HCT116 (cell line): ENCODE measurements around the gene ANXA6. TPM values are rescaled to one million over a fixed set of nuclear protein-coding genes. Genes with fewer than 3 reads are reported as not detected.

Experiments used
- ATAC-seq: fragments of 200-7000 bp; cut with Tn5 transposase; 2 replicates; pipeline ENCODE4 v1.9.1; 2020; ENCODE audit warnings: mild to moderate bottlenecking, moderate library complexity
- BruUV-seq: library from RNA; stranded (reverse); fragments of 400-500 nt; replicated peaks from 2 replicates; lab custom pipeline; 2021; lab: Mats Ljungman, UMichigan
- CTCF ChIA-PET: fragments of 300-600 bp; sonication (Branson Sonifier 250); formaldehyde crosslinking; loops from one replicate; lab custom pipeline; 2021; ENCODE audit warnings: antibody characterized with exemption; lab: Charles Lee
- POLR2A ChIA-PET: fragments of 300-600, 350-600 bp; sonication (Branson Sonifier 250); formaldehyde crosslinking; loops from one replicate; lab custom pipeline; 2021; ENCODE audit warnings: antibody characterized with exemption; lab: Charles Lee
- RAD21 ChIA-PET, 2 experiments: fragments of 300-600 bp; sonication (Branson Sonifier 250); formaldehyde crosslinking; loops; one replicate each; lab custom pipeline; 2023; ENCODE audit warnings: low total read pairs in 2 of 2; ENCODE audit not compliant: uncharacterized antibody in 2 of 2, unreplicated experiment in 2 of 2, low non-redundant PET in 1 of 2; lab: Charles Lee
- DNase-seq: peaks from one replicate; pipeline ENCODE4 v3.0.0-alpha.2; 2010; ENCODE audit warnings: low read depth, low spot score
- H2AFZ ChIP-seq: fragments of 200-600 bp; shearing (Covaris generic), sonication (generic); 2 replicates; pipeline ENCODE4 v1.6.1; 2017; ENCODE audit warnings: low read depth, mixed run types, mixed read lengths, antibody characterized with exemption, low read length; ENCODE audit not compliant: poor library complexity, severe bottlenecking
- H3K27ac ChIP-seq: 2 replicates; pipeline ENCODE4 v1.5.1; 2012; ENCODE audit warnings: low read depth, low read length
- H3K27me3 ChIP-seq: fragments of 200-600 bp; sonication (generic); 2 replicates; pipeline ENCODE4 v1.6.1; 2016; ENCODE audit warnings: mixed run types, low read length, mixed read lengths; ENCODE audit not compliant: insufficient read depth
- H3K36me3 ChIP-seq, 2 experiments: fragments of 200-500 bp in 1 of 2; fragments of 200-600 bp in 1 of 2; sonication (Bioruptor generic) in 1 of 2; sonication (generic) in 1 of 2; 2 replicates each; pipeline versions ENCODE4 v1.5.1 to v1.6.1; 2014 to 2016; ENCODE audit warnings: low read length in 2 of 2, inconsistent platforms in 1 of 2, mixed read lengths in 1 of 2, mixed run types in 1 of 2; ENCODE audit not compliant: insufficient read depth in 2 of 2, control insufficient read depth in 1 of 2
- H3K4me1 ChIP-seq, 2 experiments: fragments of 200-600 bp in 1 of 2; sonication (generic) in 1 of 2; 2 replicates each; pipeline versions ENCODE4 v1.5.1 to v1.6.1; 2012 to 2017; ENCODE audit warnings: low read length in 2 of 2, inconsistent platforms in 1 of 2, mild to moderate bottlenecking in 1 of 2, mixed read lengths in 1 of 2, mixed run types in 1 of 2, moderate library complexity in 1 of 2; ENCODE audit not compliant: insufficient read depth in 2 of 2, control insufficient read depth in 1 of 2
- H3K4me2 ChIP-seq: fragments of 200-600 bp; sonication (generic); 2 replicates; pipeline ENCODE4 v1.6.1; 2017; ENCODE audit warnings: mixed run types, low read length, mixed read lengths
- H3K4me3 ChIP-seq, 2 experiments: fragments of 200-600 bp in 1 of 2; sonication (generic) in 1 of 2; replicated peaks in 1 of 2; 2 replicates each; pipeline ENCODE4 v1.5.1; 2011 to 2016; ENCODE audit warnings: low read length in 2 of 2, control low read depth in 1 of 2, low read depth in 1 of 2, mild to moderate bottlenecking in 1 of 2, mixed read lengths in 1 of 2, mixed run types in 1 of 2
- H3K79me2 ChIP-seq: fragments of 200-600 bp; sonication (generic); 2 replicates; pipeline ENCODE4 v1.6.1; 2017; ENCODE audit warnings: mild to moderate bottlenecking, mixed run types, low read length, moderate library complexity, mixed read lengths; ENCODE audit not compliant: insufficient read depth
- H3K9ac ChIP-seq: fragments of 200-600 bp; sonication (generic); 2 replicates; pipeline ENCODE4 v1.6.1; 2016; ENCODE audit warnings: low read length, mixed read lengths
- H3K9me2 ChIP-seq: fragments of 200-600 bp; sonication (generic), shearing (Covaris generic); 2 replicates; pipeline ENCODE4 v1.6.1; 2017; ENCODE audit warnings: mixed run types, mild to moderate bottlenecking, moderate library complexity; ENCODE audit not compliant: insufficient read depth
- H3K9me3 ChIP-seq, 2 experiments: fragments of 200-500 bp in 1 of 2; fragments of 200-600 bp in 1 of 2; sonication (Bioruptor generic) in 1 of 2; sonication (generic) in 1 of 2; 2 replicates each; pipeline ENCODE4 v1.6.1; 2014 to 2017; ENCODE audit warnings: low read length in 2 of 2, mixed read lengths in 2 of 2, inconsistent platforms in 1 of 2, low read depth in 1 of 2, mild to moderate bottlenecking in 1 of 2, mixed run types in 1 of 2, moderate library complexity in 1 of 2; ENCODE audit not compliant: control insufficient read depth in 1 of 2, insufficient read depth in 1 of 2
- H4K20me1 ChIP-seq: fragments of 200-600 bp; sonication (generic), shearing (Covaris generic); 2 replicates; pipeline ENCODE4 v1.6.1; 2017; ENCODE audit warnings: mixed run types, mild to moderate bottlenecking, moderate library complexity; ENCODE audit not compliant: insufficient read depth
- CEBPB ChIP-seq: IDR thresholded peaks from 2 replicates; pipeline ENCODE4 v1.6.1; 2012; ENCODE audit warnings: low read depth
- ELF1 ChIP-seq: IDR thresholded peaks from 2 replicates; pipeline ENCODE4 v1.6.1; 2012; ENCODE audit warnings: low read depth, borderline replicate concordance
- JUND ChIP-seq: IDR thresholded peaks from 2 replicates; pipeline ENCODE4 v1.6.1; 2012
- POLR2A ChIP-seq: IDR thresholded peaks from 2 replicates; pipeline ENCODE4 v1.7.0; 2011; ENCODE audit warnings: borderline replicate concordance; ENCODE audit not compliant: insufficient read depth, insufficient read length; ENCODE audit errors: extremely low read depth
- POLR2AphosphoS5 ChIP-seq: IDR thresholded peaks from 2 replicates; pipeline ENCODE4 v1.6.1; 2011; ENCODE audit warnings: mild to moderate bottlenecking, low read depth, low read length, moderate library complexity
- SIN3A ChIP-seq: IDR thresholded peaks from 2 replicates; pipeline ENCODE4 v1.6.1; 2012; ENCODE audit warnings: low read depth
- SP1 ChIP-seq: IDR thresholded peaks from 2 replicates; pipeline ENCODE4 v1.6.1; 2012; ENCODE audit warnings: low read depth
- TCF7L2 ChIP-seq: IDR thresholded peaks from 2 replicates; pipeline ENCODE4 v1.7.0; 2011; ENCODE audit warnings: borderline replicate concordance, inconsistent platforms; ENCODE audit not compliant: insufficient read depth, insufficient read length; ENCODE audit errors: extremely low read depth
- ZFX ChIP-seq: fragments of 450-650 bp; IDR thresholded peaks from 2 replicates; pipeline ENCODE4 v1.6.1; 2017
- ZNF274 ChIP-seq: fragments of 200-500 bp; sonication (Bioruptor generic); IDR thresholded peaks from 2 replicates; pipeline ENCODE4 v1.6.1; 2014; ENCODE audit warnings: mild to moderate bottlenecking, low read depth, low read length, inconsistent platforms
- intact Hi-C: fragments of 100-400 bp; cut with micrococcal nuclease; formaldehyde crosslinking; loops from 2 replicates; pipeline ENCODE4 v1.10.0; 2022
- total RNA-seq: library from RNA; stranded (reverse); gene quantifications from one replicate; pipeline ENCODE4 v1.2.1, GENCODE V29; 2021; ENCODE audit not compliant: unreplicated experiment
- TF ChIP-seq, protein P1 (sequence below), 3 experiments: fragments of 200-600 bp in 1 of 3; sonication (generic) in 1 of 3; IDR thresholded peaks in 2 of 3; conservative IDR thresholded peaks in 1 of 3; 2 replicates each; pipeline ENCODE4 v1.5.1; 2012 to 2017; ENCODE audit warnings: low read depth in 2 of 3, low read length in 2 of 3, antibody characterized with exemption in 1 of 3, borderline replicate concordance in 1 of 3, control low read depth in 1 of 3, mild to moderate bottlenecking in 1 of 3, mixed read lengths in 1 of 3, mixed run types in 1 of 3, moderate library complexity in 1 of 3; ENCODE audit not compliant: insufficient read depth in 1 of 3
- TF ChIP-seq, protein P2 (sequence below): IDR thresholded peaks from 2 replicates; pipeline ENCODE4 v1.6.1; 2012

Gene ANXA6
- total RNA-seq, 1 experiment from 2014 or later = 71.9 TPM

DNA sequence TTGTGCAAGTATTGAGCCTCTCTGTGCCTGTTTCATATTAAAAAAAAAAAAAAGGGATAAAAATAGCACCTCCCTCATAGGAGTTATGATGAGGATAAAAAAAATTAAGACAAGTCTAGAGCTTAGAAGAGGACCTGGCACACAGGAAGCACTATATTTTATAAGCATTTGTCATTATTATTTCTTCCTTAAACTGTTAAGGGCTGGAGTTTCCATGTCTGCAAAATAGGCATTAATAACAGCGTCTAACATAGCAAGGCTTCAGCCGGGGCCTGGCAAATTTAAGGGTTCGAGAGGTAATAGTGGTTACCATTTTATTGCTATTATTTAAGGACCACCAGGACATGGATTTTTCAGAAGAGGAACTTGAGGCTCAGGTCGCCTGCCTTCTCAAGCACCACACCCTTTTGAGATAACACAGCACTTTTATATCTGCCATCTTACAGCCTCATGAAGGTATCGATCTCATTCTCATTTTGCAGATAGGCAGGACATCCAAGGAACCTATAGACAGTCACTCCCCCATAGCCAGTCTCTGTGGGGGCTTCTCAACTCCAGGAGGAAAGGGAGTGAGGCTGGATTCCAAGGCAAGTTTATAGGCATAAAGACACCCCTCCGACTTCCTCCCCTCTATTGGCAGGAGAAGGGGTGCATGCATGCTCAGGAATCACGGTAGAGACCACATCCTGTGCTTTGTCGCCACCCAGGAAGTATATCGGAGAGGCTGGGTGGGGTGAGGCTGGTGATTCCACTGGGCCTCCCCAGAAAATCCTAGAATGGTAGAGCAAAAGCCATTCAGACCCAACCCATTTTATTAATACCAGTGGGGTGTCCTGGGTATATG, 2.4 kb downstream of the ANXA6 start:
- RAD21 ChIA-PET = no interaction called here
- Histone ChIP-seq H2AFZ (no peak overlapping the region), H3K9me3 (no peaks in the 10 kb centered on the region), H3K27ac (no peak overlapping the region), H3K4me3 (no peak overlapping the region), H3K4me2 (no peak overlapping the region), H3K9ac (no peak overlapping the region), H3K79me2 (peaks cover 11% of the 10 kb centered on the region; the same call in 1 of the 2 replicates), H3K36me3 (no peaks in the 10 kb centered on the region), H3K27me3 (no peaks in the 10 kb centered on the region), H3K9me2 (no peaks in the 10 kb centered on the region), H3K4me1 (peaks cover 19 to 36% of the 10 kb centered on the region in 2 experiments), H4K20me1 (no peaks in the 10 kb centered on the region)
- POLR2A ChIA-PET = interaction anchor here (0.5 kb wide), 1 partner anchor 165 kb away, joined by 3 read pairs; no protein-coding TSS in a partner anchor
- BruUV-seq = TSS peak; percentile 5
- no peak for TF ChIP-seq SP1
- TF ChIP-seq JUND = no peak
- TF ChIP-seq, protein P1, sequence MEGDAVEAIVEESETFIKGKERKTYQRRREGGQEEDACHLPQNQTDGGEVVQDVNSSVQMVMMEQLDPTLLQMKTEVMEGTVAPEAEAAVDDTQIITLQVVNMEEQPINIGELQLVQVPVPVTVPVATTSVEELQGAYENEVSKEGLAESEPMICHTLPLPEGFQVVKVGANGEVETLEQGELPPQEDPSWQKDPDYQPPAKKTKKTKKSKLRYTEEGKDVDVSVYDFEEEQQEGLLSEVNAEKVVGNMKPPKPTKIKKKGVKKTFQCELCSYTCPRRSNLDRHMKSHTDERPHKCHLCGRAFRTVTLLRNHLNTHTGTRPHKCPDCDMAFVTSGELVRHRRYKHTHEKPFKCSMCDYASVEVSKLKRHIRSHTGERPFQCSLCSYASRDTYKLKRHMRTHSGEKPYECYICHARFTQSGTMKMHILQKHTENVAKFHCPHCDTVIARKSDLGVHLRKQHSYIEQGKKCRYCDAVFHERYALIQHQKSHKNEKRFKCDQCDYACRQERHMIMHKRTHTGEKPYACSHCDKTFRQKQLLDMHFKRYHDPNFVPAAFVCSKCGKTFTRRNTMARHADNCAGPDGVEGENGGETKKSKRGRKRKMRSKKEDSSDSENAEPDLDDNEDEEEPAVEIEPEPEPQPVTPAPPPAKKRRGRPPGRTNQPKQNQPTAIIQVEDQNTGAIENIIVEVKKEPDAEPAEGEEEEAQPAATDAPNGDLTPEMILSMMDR (IDR thresholded peaks at IDR 0.05 in 2 of 3, conservative IDR thresholded peaks at IDR 0.05 in 1 of 3; ENCODE audit: borderline replicate concordance in 1 of 3, insufficient read depth in 1 of 3, low read depth in 2 of 3, low read length in 2 of 3) = no peak
- TF ChIP-seq, protein P2, sequence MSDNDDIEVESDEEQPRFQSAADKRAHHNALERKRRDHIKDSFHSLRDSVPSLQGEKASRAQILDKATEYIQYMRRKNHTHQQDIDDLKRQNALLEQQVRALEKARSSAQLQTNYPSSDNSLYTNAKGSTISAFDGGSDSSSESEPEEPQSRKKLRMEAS = no peak
- no peak for TF ChIP-seq POLR2AphosphoS5
- TF ChIP-seq ELF1 = no peak
- TF ChIP-seq SIN3A = no peak
- TF ChIP-seq ZFX = no peak
- TF ChIP-seq POLR2A = no peak
- no peak for TF ChIP-seq CEBPB
- TF ChIP-seq TCF7L2 = no peak
- no peak for TF ChIP-seq ZNF274
- no peak for DNase-seq
- CTCF ChIA-PET = no interaction called here
- intact Hi-C loops = no loop called here
- ATAC-seq = no peak
